ENCODE results near the gene CARMIL3. TPM values are rescaled to one million over a fixed set of nuclear protein-coding genes. Genes with fewer than 3 reads are reported as not detected.
A peak's percentile ranks its signal among the peaks of the same experiment; 100 is the strongest.

Gene CARMIL3
- total RNA-seq, 4 donors from 2014 or later, result 0.63 to 1.3 (median 0.99) TPM

- Histone ChIP-seq H3K4me1 (peaks cover 7 to 15% of the 10 kb centered on the region in 2 donors), H3K9me3 (no peaks in the 10 kb centered on the region), H3K36me3 (no peaks in the 10 kb centered on the region), H3K27ac (no peak overlapping the region), H3K4me3 (replicated peaks in 1 of 3) (no peak overlapping the region), H3K27me3 (no peaks in the 10 kb centered on the region)
- DNase-seq, result no peak
- TF ChIP-seq POLR2A (IDR thresholded peaks at IDR 0.05) (no peak), CTCF (IDR thresholded peaks at IDR 0.05) (no peak)
- intact Hi-C loops (cut with DNase I), result no loop called here
- WGBS, 2 donors, result 81 to 93% methylated on average over 6 of the region's 6 CpGs
Observed at GRCh38 chr14:24080142-24080530, 28.3 kb downstream of the CARMIL3 start.

- intact Hi-C loops (cut with DNase I), result no loop called here
- WGBS, 2 donors, result 0% methylated on average over 21 to 46 of the region's 74 CpGs
- TF ChIP-seq CTCF (IDR thresholded peaks at IDR 0.05) (no peak), POLR2A (IDR thresholded peaks at IDR 0.05) (peak; percentile 24 to 89)
- Histone ChIP-seq H3K9me3 (no peaks in the 10 kb centered on the region), H3K36me3 (no peaks in the 10 kb centered on the region), H3K27ac (peak overlapping the region; percentile 56 to 91 (median 87)), H3K4me1 (peaks cover 7 to 15% of the 10 kb centered on the region in 2 donors), H3K27me3 (no peaks in the 10 kb centered on the region), H3K4me3 (replicated peaks in 1 of 3) (peak overlapping the region; percentile 41 to 84 (median 60))
- peak; percentile 87 to 89 for DNase-seq
Observed at GRCh38 chr14:24080888-24081738, 29.3 kb downstream of the CARMIL3 start.

- intact Hi-C loops (cut with DNase I), result no loop called here
- H3K4me3 ChIP-seq (replicated peaks in 1 of 3), result peak overlapping the region in 2 of 3 donors; percentile 60 to 84
- WGBS, 2 donors, result 48 to 55% methylated on average over 7 of the region's 26 CpGs
Observed at GRCh38 chr14:24081739-24082211, 30.0 kb downstream of the CARMIL3 start.

GRCh38 chr14:24082411-24083080 is 30.7 kb downstream of the CARMIL3 start:
- intact Hi-C loops (cut with DNase I), result no loop called here
- Histone ChIP-seq H3K27me3 (no peaks in the 10 kb centered on the region), H3K4me3 (replicated peaks in 1 of 3) (no peak overlapping the region), H3K36me3 (no peaks in the 10 kb centered on the region), H3K9me3 (no peaks in the 10 kb centered on the region), H3K4me1 (peaks cover 7 to 15% of the 10 kb centered on the region in 2 donors), H3K27ac (peak overlapping the region in 1 of 3 donors; percentile 56)
- WGBS, 2 donors, result 94 to 97% methylated on average over 4 to 5 of the region's 5 CpGs
- no peak for DNase-seq
- TF ChIP-seq CTCF (IDR thresholded peaks at IDR 0.05) (no peak), POLR2A (IDR thresholded peaks at IDR 0.05) (no peak)

More at GRCh38 chr14:24081739-24082211, 30.0 kb downstream of the CARMIL3 start:
- TF ChIP-seq POLR2A (IDR thresholded peaks at IDR 0.05) (no peak), CTCF (IDR thresholded peaks at IDR 0.05) (no peak)
- peaks cover 7 to 15% of the 10 kb centered on the region in 2 donors for H3K4me1 ChIP-seq
- H3K9me3 ChIP-seq, result no peaks in the 10 kb centered on the region
- peak overlapping the region; percentile 56 to 91 (median 87) for H3K27ac ChIP-seq
- H3K27me3 ChIP-seq, result no peaks in the 10 kb centered on the region
- DNase-seq, result peak; percentile 21 to 24
- H3K36me3 ChIP-seq, result no peaks in the 10 kb centered on the region

Measured in thyroid gland (tissue), 4 donors.